DOHH2 (cell line): Measurements from ENCODE around the gene TTC7B.

Experiments used
- H3F3A ChIP-seq: fragments of 200-600 bp; sonication (generic), shearing (Covaris generic); 2 replicates; pipeline ENCODE4 v1.6.0; 2016; ENCODE audit warnings: antibody characterized with exemption, mild to moderate bottlenecking; ENCODE audit not compliant: control insufficient read depth, insufficient read depth
- H3K27ac ChIP-seq: fragments of 200-600 bp; sonication (generic); 2 replicates; pipeline ENCODE4 v1.5.1; 2014; ENCODE audit warnings: low read depth, mild to moderate bottlenecking, low read length, moderate library complexity
- H3K27me3 ChIP-seq: fragments of 200-600 bp; sonication (generic); 2 replicates; pipeline ENCODE4 v1.6.1; 2014; ENCODE audit warnings: mild to moderate bottlenecking, low read length, mixed read lengths; ENCODE audit not compliant: control insufficient read depth
- H3K36me3 ChIP-seq: fragments of 200-600 bp; sonication (generic); 2 replicates; pipeline ENCODE4 v1.6.1; 2014; ENCODE audit warnings: mild to moderate bottlenecking, low read length, moderate library complexity, mixed read lengths; ENCODE audit not compliant: control insufficient read depth
- H3K4me1 ChIP-seq: fragments of 200-600 bp; sonication (generic); 2 replicates; pipeline ENCODE4 v1.6.1; 2014; ENCODE audit warnings: mild to moderate bottlenecking, low read length, mixed read lengths; ENCODE audit not compliant: control insufficient read depth
- H3K4me2 ChIP-seq: fragments of 200-600 bp; sonication (generic); 2 replicates; pipeline ENCODE4 v1.6.0; 2014; ENCODE audit warnings: mild to moderate bottlenecking, low read length, moderate library complexity
- H3K4me3 ChIP-seq: fragments of 200-600 bp; sonication (generic); 2 replicates; pipeline ENCODE4 v1.5.1; 2014; ENCODE audit warnings: mild to moderate bottlenecking, low read length, mixed read lengths
- H3K79me2 ChIP-seq: fragments of 200-600 bp; sonication (generic); 2 replicates; pipeline ENCODE4 v1.6.1; 2014; ENCODE audit warnings: mild to moderate bottlenecking, low read length, mixed read lengths; ENCODE audit not compliant: control insufficient read depth
- H3K9me2 ChIP-seq: fragments of 200-600 bp; sonication (generic); replicated peaks from 2 replicates; pipeline ENCODE4 v1.6.1; 2014; ENCODE audit warnings: mild to moderate bottlenecking, low read length, mixed read lengths; ENCODE audit not compliant: control insufficient read depth
- H3K9me3 ChIP-seq: fragments of 200-600 bp; sonication (generic); 2 replicates; pipeline ENCODE4 v1.6.1; 2014; ENCODE audit warnings: antibody characterized with exemption, low read length, mixed read lengths; ENCODE audit not compliant: control insufficient read depth, insufficient read depth
- H4K20me1 ChIP-seq: fragments of 200-600 bp; sonication (generic); 2 replicates; pipeline ENCODE4 v1.6.0; 2014; ENCODE audit warnings: low read depth, mild to moderate bottlenecking, antibody characterized with exemption, low read length, moderate library complexity; ENCODE audit not compliant: control insufficient read depth, insufficient read depth
- CTCF ChIP-seq: fragments of 200-600 bp; sonication (generic); IDR thresholded peaks from one replicate; pipeline ENCODE4 v1.5.1; 2014; ENCODE audit warnings: antibody characterized with exemption, mild to moderate bottlenecking, low read depth, low read length; ENCODE audit not compliant: poor library complexity, severe bottlenecking
- EZH2phosphoT487 ChIP-seq: fragments of 200-600 bp; sonication (generic); IDR thresholded peaks from 2 replicates; pipeline ENCODE4 v1.6.1; 2017; ENCODE audit warnings: borderline replicate concordance, mild to moderate bottlenecking, antibody characterized with exemption, low read length, moderate library complexity, mixed read lengths

The TTC7B gene

GRCh38 chr14:90553298-90553920 is 262.8 kb downstream of the TTC7B start:
- H3K9me3 ChIP-seq, result no peaks in the 10 kb centered on the region
- no peaks in the 10 kb centered on the region for H3K27me3 ChIP-seq
- TF ChIP-seq EZH2phosphoT487 (no peak), CTCF (no peak)
- no peaks in the 10 kb centered on the region for H3F3A ChIP-seq
- H3K4me2 ChIP-seq, result no peak overlapping the region
- H3K79me2 ChIP-seq, result no peaks in the 10 kb centered on the region
- H4K20me1 ChIP-seq, result no peaks in the 10 kb centered on the region
- H3K4me1 ChIP-seq, result no peaks in the 10 kb centered on the region
- H3K4me3 ChIP-seq, result no peak overlapping the region
- H3K9me2 ChIP-seq, result no peaks in the 10 kb centered on the region
- H3K27ac ChIP-seq, result no peak overlapping the region
- no peaks in the 10 kb centered on the region for H3K36me3 ChIP-seq

DNA sequence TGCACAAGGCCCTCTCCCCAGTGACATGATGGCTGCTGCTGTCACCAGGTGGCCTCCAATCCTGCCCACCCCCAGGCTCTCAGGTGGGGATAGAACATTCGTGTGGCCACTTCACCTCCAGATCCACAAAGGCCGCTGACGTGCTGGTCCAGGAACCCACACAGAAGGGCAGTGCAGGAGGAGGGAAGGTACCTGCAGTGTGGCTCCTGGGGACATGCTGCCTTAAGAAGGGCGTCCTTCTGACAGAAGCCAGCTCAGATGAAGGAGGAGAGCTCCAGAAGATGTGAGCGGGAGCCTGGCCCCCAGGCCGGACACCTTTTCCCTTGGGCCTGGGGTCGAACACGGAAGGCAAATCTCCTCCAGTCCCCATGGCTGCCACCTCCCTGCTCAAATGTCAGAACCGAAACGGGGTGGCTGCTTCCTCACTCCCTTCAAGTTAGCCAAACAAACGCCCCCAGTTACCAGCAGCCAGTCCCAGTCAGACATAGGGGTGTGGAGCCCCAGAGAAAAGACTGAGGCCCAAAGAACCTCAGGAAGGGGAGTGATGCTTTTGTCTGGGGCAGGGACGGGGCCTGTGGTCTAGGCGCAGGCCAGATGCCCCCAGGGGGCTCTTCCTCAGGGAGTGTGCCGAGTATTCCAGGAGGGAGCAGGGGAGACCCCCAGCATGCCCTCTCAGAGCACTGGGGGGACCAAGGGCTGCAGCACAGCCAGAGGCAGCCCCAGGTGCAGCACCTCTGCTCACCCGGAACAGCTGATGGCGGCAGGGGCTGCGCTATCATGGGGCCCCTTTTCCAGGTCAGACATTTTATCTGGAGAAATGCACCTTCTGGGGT is 263.5 kb downstream of the TTC7B start:
- no peaks in the 10 kb centered on the region for H3K9me2 ChIP-seq
- H3K79me2 ChIP-seq, result no peaks in the 10 kb centered on the region
- H3K27ac ChIP-seq, result no peak overlapping the region
- no peaks in the 10 kb centered on the region for H3F3A ChIP-seq
- H4K20me1 ChIP-seq, result no peaks in the 10 kb centered on the region
- no peaks in the 10 kb centered on the region for H3K9me3 ChIP-seq
- TF ChIP-seq CTCF (no peak), EZH2phosphoT487 (no peak)
- no peaks in the 10 kb centered on the region for H3K36me3 ChIP-seq
- H3K4me2 ChIP-seq, result no peak overlapping the region
- no peaks in the 10 kb centered on the region for H3K27me3 ChIP-seq
- H3K4me1 ChIP-seq, result no peaks in the 10 kb centered on the region
- H3K4me3 ChIP-seq, result no peak overlapping the region

DNA sequence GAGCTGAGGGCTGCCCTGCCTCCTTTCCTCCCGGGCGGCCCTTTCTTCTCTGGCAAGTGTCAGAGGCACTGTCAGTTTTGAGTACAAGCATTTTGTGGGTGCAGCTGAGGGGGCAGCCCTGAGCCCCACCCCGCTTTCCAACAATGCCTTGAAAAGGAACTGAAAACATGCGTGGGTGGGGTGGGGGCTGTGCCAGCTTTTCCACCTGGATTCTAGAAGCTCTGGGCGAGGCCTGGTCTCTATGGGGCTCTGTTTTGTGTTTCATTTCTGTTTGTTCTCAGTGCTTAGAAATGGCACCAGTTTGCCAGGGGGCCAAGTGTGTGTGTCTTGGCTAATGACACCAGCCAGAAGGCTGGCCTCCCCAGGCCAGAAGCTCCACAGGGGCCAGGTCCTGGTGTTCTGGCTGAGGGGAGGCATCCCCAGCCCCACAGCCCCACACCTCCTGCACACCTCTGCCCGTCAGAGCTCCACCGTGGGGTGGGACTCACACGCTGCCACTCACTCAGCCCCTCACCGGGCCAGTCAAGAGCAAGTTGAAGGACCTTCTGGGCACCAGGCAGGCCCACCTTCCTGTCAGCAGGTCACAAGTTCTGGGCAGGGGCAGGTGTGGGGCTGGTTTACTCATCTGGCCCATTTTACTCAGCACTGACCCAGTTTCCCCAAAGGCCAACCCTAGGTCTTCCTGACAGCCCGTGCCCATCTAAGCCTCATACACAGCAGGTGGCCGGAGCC is 264.3 kb downstream of the TTC7B start:
- TF ChIP-seq CTCF, result no peak
- TF ChIP-seq EZH2phosphoT487, result no peak
- H3K27ac ChIP-seq, result no peak overlapping the region
- H3K36me3 ChIP-seq, result no peaks in the 10 kb centered on the region
- no peaks in the 10 kb centered on the region for H3K79me2 ChIP-seq
- no peaks in the 10 kb centered on the region for H3K9me3 ChIP-seq
- H3K27me3 ChIP-seq, result no peaks in the 10 kb centered on the region
- no peak overlapping the region for H3K4me2 ChIP-seq
- H4K20me1 ChIP-seq, result no peaks in the 10 kb centered on the region
- H3K4me3 ChIP-seq, result no peak overlapping the region
- H3F3A ChIP-seq, result no peaks in the 10 kb centered on the region
- no peaks in the 10 kb centered on the region for H3K9me2 ChIP-seq
- no peaks in the 10 kb centered on the region for H3K4me1 ChIP-seq
